Natural killer cell (primary cell): ENCODE results near the gene METTL9. TPM values are rescaled to one million over a fixed set of nuclear protein-coding genes. Genes with fewer than 3 reads are reported as not detected.

ENCODE experiments used
- ATAC-seq, 3 donors: fragments of 150-1000 bp in 2 of 3; fragments of 200-7000 bp in 1 of 3; cut with Tn5 transposase; 1 replicate in 1 of 3; 2 replicates in 2 of 3; pipeline ENCODE4 v1.10.0; 2021; ENCODE audit warnings: mild to moderate bottlenecking in 2 of 3, moderate library complexity in 2 of 3
- DNase-seq, 2 donors: peaks; one replicate each; pipeline versions ENCODE4 v3.0.0 to v3.0.0-alpha.2; 2013 to 2021; ENCODE audit warnings: mixed read lengths in 1 of 2
- H3K27ac ChIP-seq: one replicate; pipeline ENCODE4 v1.5.1; 2013; ENCODE audit warnings: mild to moderate bottlenecking, low read length
- H3K27me3 ChIP-seq: one replicate; pipeline ENCODE4 v1.6.1; 2013; ENCODE audit warnings: low read length; ENCODE audit not compliant: control insufficient read depth, insufficient read depth
- H3K36me3 ChIP-seq: one replicate; pipeline ENCODE4 v1.6.1; 2013; ENCODE audit warnings: low read length; ENCODE audit not compliant: control insufficient read depth, insufficient read depth
- H3K4me1 ChIP-seq: one replicate; pipeline ENCODE4 v1.6.1; 2013; ENCODE audit warnings: low read length; ENCODE audit not compliant: control insufficient read depth, insufficient read depth
- H3K4me3 ChIP-seq: one replicate; pipeline ENCODE4 v1.5.1; 2013; ENCODE audit warnings: low read length
- H3K9me3 ChIP-seq: one replicate; pipeline ENCODE4 v1.6.1; 2013; ENCODE audit warnings: low read length; ENCODE audit not compliant: control insufficient read depth, insufficient read depth
- H3K27ac Mint-ChIP-seq, 2 donors: one replicate each; pipeline ENCODE4 v1.8.0; 2022; ENCODE audit warnings: mild to moderate bottlenecking in 2 of 2, mixed read lengths in 2 of 2, moderate library complexity in 1 of 2
- H3K27me3 Mint-ChIP-seq, 2 donors: one replicate each; pipeline ENCODE4 v1.8.0; 2022; ENCODE audit warnings: low read depth in 2 of 2, mixed read lengths in 2 of 2
- H3K36me3 Mint-ChIP-seq: one replicate; pipeline ENCODE4 v1.8.0; 2022; ENCODE audit warnings: mixed read lengths
- H3K4me1 Mint-ChIP-seq, 2 donors: one replicate each; pipeline ENCODE4 v1.8.0; 2022; ENCODE audit warnings: mixed read lengths in 2 of 2
- H3K4me3 Mint-ChIP-seq: one replicate; pipeline ENCODE4 v1.8.0; 2022; ENCODE audit warnings: mild to moderate bottlenecking, moderate library complexity, mixed read lengths
- H3K9me3 Mint-ChIP-seq, 2 donors: one replicate each; pipeline ENCODE4 v1.8.0; 2022; ENCODE audit warnings: mixed read lengths in 2 of 2
- WGBS: methylation state at CpG from one replicate; pipeline ENCODE4 v1.1.7; 2013; ENCODE audit warnings: missing lambda C conversion rate; ENCODE audit not compliant: insufficient coverage; 5-methylcytosine and 5-hydroxymethylcytosine counted together
- intact Hi-C: fragments of 100-400 bp; cut with micrococcal nuclease; formaldehyde crosslinking; loops from one replicate; pipeline ENCODE4 v1.14.2; 2022
- total RNA-seq, 4 donors: library from RNA; stranded (reverse); fragments of 120-200 nt in 1 of 4; gene quantifications; one replicate each; pipeline versions ENCODE4 v1.2.3 to v1.2.4, GENCODE V29; 2013 to 2022
- TF ChIP-seq, protein P1 (sequence below): fragments of 200-600 bp; IDR thresholded peaks from one replicate; pipeline ENCODE4 v1.8.0; 2022; ENCODE audit warnings: antibody characterized with exemption

The METTL9 gene
- total RNA-seq, 3 donors from 2014 or later (not counting 1 experiment from before 2014, with no cell fraction given): 73.1 to 110 (median 85.1) TPM

DNA sequence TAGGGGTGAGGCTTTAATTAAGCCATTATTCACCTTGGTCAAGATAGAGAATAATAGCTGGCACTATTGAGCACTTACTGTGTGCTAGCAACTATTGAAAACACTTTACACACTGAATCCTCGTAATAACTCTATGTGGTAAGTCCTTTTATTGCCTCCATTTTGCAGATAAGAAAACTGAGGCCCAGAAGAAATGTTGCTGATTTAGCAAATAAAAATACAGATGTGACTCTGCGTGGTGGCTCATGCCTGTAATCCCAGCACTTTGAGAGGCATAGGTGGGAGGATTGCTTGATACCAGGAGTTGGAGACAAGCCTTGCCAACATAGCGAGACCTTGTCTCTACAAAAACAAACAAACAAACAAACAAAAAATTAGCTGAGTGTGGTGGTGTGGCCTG lies 83.8 kb downstream of the METTL9 start:
- H3K9me3 Mint-ChIP-seq: no peaks in the 10 kb centered on the region
- 94% methylated on average over 2 of the region's 3 CpGs for WGBS
- H3K9me3 ChIP-seq: no peaks in the 10 kb centered on the region
- ATAC-seq: no peak
- H3K4me1 ChIP-seq: no peaks in the 10 kb centered on the region
- H3K36me3 Mint-ChIP-seq: no peaks in the 10 kb centered on the region
- peaks cover 0 to 4% of the 10 kb centered on the region in 2 donors for H3K4me1 Mint-ChIP-seq
- H3K27me3 ChIP-seq: peaks cover 3% of the 10 kb centered on the region
- H3K4me3 Mint-ChIP-seq: no peak overlapping the region
- no peak overlapping the region for H3K27ac ChIP-seq
- H3K36me3 ChIP-seq: no peaks in the 10 kb centered on the region
- no peak overlapping the region for H3K27ac Mint-ChIP-seq
- TF ChIP-seq, protein P1, sequence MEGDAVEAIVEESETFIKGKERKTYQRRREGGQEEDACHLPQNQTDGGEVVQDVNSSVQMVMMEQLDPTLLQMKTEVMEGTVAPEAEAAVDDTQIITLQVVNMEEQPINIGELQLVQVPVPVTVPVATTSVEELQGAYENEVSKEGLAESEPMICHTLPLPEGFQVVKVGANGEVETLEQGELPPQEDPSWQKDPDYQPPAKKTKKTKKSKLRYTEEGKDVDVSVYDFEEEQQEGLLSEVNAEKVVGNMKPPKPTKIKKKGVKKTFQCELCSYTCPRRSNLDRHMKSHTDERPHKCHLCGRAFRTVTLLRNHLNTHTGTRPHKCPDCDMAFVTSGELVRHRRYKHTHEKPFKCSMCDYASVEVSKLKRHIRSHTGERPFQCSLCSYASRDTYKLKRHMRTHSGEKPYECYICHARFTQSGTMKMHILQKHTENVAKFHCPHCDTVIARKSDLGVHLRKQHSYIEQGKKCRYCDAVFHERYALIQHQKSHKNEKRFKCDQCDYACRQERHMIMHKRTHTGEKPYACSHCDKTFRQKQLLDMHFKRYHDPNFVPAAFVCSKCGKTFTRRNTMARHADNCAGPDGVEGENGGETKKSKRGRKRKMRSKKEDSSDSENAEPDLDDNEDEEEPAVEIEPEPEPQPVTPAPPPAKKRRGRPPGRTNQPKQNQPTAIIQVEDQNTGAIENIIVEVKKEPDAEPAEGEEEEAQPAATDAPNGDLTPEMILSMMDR: no peak
- peaks cover 13 to 17% of the 10 kb centered on the region in 2 donors for H3K27me3 Mint-ChIP-seq
- no peak for DNase-seq
- H3K4me3 ChIP-seq: no peak overlapping the region
- intact Hi-C loops: no loop called here

DNA sequence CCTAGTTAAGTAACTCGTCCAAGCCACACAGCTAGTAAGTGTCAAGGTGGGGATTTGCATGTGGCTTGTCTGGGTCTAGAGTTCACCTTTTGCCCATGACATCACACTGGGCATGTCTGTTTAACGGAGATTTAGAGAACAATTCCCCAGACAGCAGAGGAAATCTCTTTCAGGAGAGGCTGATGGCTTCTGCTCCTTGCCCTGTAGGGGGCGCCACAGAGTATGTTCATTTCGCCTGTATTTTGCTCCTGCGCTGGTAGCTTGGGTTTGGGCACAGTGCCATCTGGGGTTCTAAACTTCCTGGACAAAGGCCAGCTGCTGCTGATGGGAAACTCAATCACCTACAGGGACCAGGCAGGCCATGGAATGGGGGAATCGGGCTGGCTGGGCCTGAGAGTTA lies 84.8 kb downstream of the METTL9 start:
- peaks cover 3% of the 10 kb centered on the region for H3K27me3 ChIP-seq
- H3K4me1 ChIP-seq: no peaks in the 10 kb centered on the region
- H3K27me3 Mint-ChIP-seq: peaks cover 7 to 11% of the 10 kb centered on the region in 2 donors
- WGBS: 30% methylated on average over 6 of the region's 6 CpGs
- no peak overlapping the region for H3K4me3 ChIP-seq
- no peaks in the 10 kb centered on the region for H3K36me3 Mint-ChIP-seq
- H3K4me3 Mint-ChIP-seq: no peak overlapping the region
- DNase-seq (peak; percentile 20 to 62), ATAC-seq (no peak)
- H3K27ac Mint-ChIP-seq: no peak overlapping the region
- intact Hi-C loops: no loop called here
- H3K36me3 ChIP-seq: no peaks in the 10 kb centered on the region
- no peaks in the 10 kb centered on the region for H3K9me3 ChIP-seq
- H3K4me1 Mint-ChIP-seq: peaks cover 0 to 4% of the 10 kb centered on the region in 2 donors
- no peaks in the 10 kb centered on the region for H3K9me3 Mint-ChIP-seq
- TF ChIP-seq, protein P1: peak; percentile 64
- H3K27ac ChIP-seq: no peak overlapping the region

DNA sequence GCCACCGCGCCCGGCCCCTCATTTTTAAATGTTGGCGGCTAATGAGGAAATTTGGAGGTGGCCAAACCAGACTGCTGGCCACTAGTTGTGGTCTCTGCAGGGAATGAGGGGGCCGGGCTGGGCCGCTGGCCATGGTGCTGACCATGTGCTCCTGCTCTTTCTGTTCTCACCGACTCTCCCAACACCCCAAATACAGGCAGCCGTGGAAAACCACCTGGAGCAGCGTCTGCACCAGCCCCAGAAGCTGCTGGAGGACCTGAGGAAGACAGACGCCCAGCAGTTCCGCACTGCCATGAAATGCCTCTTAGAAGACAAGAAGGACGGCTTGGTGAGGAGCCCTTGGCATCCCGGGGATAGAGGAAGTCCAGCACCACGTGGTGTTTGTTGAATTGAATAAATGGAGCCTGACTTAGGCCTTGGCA lies 85.7 kb downstream of the METTL9 start:
- intact Hi-C loops: no loop called here
- WGBS: 68% methylated on average over 13 of the region's 14 CpGs

More for the DNA sequence above, 85.7 kb downstream of the METTL9 start:
- Mint-ChIP-seq H3K27me3 (peaks cover 10 to 15% of the 10 kb centered on the region in 2 donors), H3K36me3 (no peaks in the 10 kb centered on the region), H3K27ac (no peak overlapping the region), H3K4me3 (no peak overlapping the region), H3K9me3 (no peaks in the 10 kb centered on the region), H3K4me1 (peaks cover 0 to 4% of the 10 kb centered on the region in 2 donors)
- ATAC-seq: no peak
- H3K4me3 ChIP-seq: no peak overlapping the region
- no peaks in the 10 kb centered on the region for H3K36me3 ChIP-seq
- H3K4me1 ChIP-seq: no peaks in the 10 kb centered on the region
- no peaks in the 10 kb centered on the region for H3K9me3 ChIP-seq
- TF ChIP-seq, protein P1: no peak
- no peak overlapping the region for H3K27ac ChIP-seq
- H3K27me3 ChIP-seq: peaks cover 3% of the 10 kb centered on the region
- DNase-seq: no peak
